Caki2 (cell line): ENCODE results near the gene GBA2. TPM values are rescaled to one million over a fixed set of nuclear protein-coding genes. Genes with fewer than 3 reads are reported as not detected.
A peak's percentile ranks its signal among the peaks of the same experiment; 100 is the strongest.

Experiments
- DNase-seq: peaks from one replicate; pipeline ENCODE4 v3.0.0-alpha.2; 2015; ENCODE audit warnings: low read depth
- in situ Hi-C: cut with HindIII; loops from 2 replicates; pipeline ENCODE4 v1.10.0; 2016; ENCODE audit warnings: low sequenced_read_pairs, low pct_unique_long_range_greater_than_20kb, mixed read lengths
- total RNA-seq: library from RNA; depleted of rRNA; stranded (reverse); fragments of >200 nt; shearing (Covaris generic); gene quantifications from 2 replicates; pipeline ENCODE4 v1.2.3, GENCODE V29; 2014; ENCODE audit warnings: low replicate concordance

Gene GBA2
- total RNA-seq, 1 experiment from 2014 or later, result 24.7 TPM

GRCh38 chr9:35705836-35706430 lies 43.1 kb downstream of the GBA2 start:
- in situ Hi-C loops, result no loop called here
- DNase-seq, result no peak

DNA sequence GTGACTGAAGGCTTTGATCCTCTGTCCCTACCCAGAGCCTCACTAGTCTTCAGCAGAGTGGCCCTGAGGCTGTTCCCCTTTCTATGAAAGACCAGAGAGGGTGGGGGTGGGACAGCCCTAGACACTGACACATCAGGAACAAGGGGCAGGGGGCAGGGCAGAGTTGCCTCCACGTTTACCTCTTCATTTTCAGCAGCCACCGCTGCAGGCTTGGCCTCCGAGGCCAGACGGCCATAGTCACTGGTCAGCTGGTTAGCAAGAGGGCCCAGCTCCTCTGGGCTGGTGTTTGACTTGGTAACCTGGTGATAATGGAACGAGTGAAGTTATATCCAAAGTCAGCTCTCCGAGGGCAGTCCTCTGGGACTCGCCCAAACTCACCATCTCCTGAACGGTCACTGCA lies 43.7 kb downstream of the GBA2 start:
- in situ Hi-C loops, result no loop called here
- DNase-seq, result no peak

GRCh38 chr9:35703906-35704672 lies 44.9 kb downstream of the GBA2 start:
- in situ Hi-C loops, result no loop called here
- DNase-seq, result no peak

GRCh38 chr9:35702696-35703095 lies 46.3 kb downstream of the GBA2 start:
- no peak for DNase-seq
- in situ Hi-C loops, result no loop called here

- in situ Hi-C loops, result no loop called here
- no peak for DNase-seq
These were observed 48.1 kb downstream of the GBA2 start for GRCh38 chr9:35700942-35701341.

DNA sequence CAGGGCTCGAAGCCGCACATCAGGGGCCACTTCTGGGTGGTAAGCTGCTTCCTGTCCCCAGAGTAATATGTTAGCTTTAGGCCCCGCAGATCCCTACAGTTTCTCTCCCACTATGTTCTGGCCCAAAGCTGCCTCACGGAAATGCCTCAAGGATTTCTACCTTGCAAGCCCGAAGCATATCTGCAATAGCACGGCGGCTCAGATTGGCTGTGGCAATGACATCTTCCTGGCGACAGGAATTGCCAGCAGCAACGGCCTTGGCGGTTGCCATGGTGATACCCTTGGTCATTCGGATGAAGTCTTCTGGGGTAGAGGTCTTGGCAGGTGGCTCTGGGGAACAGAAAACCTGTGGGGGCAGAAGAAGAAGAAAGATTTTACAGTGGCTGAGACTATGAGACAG lies 49.0 kb downstream of the GBA2 start:
- DNase-seq, result no peak
- in situ Hi-C loops, result no loop called here

DNA sequence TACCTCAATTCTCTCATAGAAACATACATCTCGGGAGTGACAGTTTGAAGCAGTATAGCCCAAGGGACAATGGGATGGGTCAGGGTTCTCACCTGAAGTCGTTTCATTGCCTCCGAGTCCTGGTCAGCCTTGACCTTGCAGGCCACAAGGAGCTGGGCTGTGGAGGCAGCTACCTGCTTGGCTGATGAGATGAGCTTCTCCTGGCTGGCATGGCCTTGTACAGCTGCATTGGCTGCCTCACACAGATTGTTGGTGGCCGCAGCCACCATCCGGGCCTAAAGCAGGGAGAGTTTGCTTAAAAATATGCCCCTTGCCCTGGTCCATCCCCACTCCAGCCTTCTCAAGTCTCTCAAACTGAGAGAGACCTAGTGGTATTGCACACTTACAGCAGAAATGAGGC lies 50.8 kb downstream of the GBA2 start:
- in situ Hi-C loops, result no loop called here
- DNase-seq, result no peak

GRCh38 chr9:35697486-35697885 lies 51.5 kb downstream of the GBA2 start:
- DNase-seq, result no peak
- in situ Hi-C loops, result no loop called here

DNA sequence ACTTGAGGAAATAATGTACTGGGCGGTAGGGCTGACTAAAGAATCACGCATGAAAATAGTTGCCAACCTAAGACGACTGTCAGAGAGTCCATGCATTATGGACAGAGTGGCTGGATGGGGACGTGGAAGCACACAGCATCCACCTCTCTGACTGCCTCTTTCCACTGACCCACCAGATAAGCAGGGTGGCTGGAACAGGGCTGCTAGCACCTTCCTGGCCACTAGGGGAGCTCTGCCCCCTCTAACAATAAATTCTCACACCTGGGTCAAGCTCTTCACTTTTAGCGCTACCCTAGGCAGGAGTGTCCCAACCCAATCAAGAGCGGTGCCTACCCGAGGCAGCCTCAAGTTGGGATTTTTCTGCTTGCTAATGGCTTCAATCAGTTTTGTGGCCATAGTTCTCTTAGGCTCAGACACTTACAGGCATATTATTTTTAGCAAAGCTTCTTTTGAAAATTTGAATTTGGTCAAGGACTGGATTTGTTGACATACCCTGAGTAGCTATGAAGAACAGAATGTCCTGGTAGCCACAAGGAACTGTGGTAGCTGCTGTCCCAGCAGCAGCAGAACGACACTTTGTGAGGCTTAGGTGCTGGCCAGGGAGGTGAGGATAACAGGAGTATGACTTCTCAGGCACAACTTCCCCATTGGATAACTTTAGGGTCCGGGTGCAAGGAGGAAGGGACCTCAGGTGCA lies 52.4 kb downstream of the GBA2 start:
- in situ Hi-C loops, result no loop called here
- DNase-seq, result peak; percentile 34

DNA sequence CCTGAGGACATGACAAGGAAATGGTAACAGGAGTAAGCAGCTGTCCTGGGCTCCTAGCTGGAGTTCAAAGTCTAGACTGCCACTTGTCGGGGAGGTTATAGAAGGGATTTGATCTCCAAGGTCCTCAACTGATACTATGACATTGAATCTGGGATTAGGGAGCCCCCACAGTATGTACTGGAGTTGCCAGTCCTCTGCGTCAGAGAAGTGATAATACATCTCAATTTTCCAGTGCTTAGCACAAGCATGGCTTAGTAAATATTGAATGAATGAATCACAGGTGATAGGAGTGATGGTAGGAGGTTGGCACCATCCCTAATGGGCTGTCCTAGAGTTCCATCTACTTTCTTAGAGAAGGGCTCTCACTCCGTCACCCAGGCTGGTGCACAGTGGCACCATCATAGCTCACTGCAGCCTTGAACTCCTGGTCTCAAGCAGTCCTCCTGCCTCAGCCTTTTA lies 53.1 kb downstream of the GBA2 start:
- in situ Hi-C loops, result no loop called here

DNA sequence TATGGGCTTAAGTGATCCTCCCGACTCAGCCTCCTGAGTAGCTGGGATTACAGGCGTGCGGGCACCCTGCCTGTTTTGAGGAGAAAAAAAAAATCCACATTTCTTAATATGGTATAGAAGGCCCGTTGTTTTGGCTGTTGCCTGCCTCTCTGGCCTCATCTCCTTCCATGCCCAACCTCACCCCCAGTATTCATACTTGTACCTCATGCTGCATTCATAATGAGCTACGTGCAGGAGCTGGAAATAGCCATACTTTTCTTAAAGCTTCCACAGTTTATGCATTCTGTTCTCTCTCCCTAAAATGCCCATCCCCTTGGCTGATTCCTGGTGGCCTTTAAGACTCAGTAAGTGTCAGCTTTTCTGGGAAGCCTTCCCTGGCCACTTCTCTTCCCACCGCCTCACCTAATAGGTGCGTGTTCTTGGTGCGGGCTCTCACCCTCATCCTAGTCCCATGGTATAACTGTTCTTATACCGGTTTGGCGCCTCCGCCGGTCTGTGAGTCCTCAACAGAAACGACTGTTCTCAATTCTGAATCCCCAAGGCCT lies 57.2 kb downstream of the GBA2 start:
- in situ Hi-C loops, result no loop called here

More for the DNA sequence above, 53.1 kb downstream of the GBA2 start:
- no peak for DNase-seq

DNA sequence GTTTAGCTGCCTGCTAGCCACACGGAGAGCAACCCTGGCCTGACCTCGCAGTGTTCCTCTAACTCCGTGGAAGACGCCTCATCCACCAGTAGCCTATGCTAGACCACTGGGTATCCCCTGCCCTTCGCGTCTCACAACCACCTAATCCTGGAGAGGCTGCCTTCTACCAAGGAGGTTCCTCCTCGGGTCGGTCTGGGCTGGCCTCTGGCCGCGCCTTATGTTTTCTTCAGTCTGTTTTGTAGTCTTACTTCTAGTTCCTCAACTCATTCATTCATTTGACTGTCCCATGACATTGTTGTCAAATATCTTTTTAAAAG lies 57.7 kb downstream of the GBA2 start:
- in situ Hi-C loops, result no loop called here
- no peak for DNase-seq

More for the DNA sequence above, 57.2 kb downstream of the GBA2 start:
- no peak for DNase-seq

DNA sequence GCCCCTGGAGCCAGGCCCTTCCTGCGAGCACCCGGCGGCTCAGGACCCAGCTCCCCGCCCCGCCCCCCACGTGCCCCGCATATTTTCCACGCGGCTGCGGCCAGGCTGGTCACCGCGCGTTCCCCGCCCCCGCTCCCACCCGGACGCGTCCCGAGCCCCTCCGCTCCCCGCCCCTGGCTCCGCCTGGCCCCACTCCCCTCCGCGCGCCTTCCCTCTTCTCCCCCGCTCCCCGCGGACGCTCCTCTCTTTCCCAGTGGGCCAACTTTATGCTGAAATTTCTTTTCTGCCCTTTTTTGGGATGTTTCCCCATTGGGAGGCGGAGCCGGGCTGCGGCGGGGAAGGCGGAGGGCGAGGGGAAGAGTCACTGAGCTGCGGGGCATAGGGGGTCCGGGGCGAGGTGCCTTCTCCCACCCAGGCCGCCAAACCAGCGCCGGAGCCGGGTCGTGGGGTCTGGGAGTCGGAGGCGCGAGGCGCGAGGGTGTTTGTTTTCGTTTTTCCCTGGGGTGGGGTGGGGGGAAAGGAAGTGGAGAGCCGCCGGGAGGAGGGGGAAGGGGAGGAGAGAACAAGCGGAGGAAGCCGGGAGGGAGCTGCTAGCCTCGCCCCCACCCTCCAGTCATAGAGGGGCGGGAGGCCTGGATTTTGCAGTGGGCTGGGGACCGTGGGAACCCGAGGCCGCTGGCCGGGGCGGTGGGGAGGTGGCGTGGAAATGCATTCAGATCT lies 58.3 kb downstream of the GBA2 start:
- peak; percentile 36 for DNase-seq
- in situ Hi-C loops, result no loop called here

DNA sequence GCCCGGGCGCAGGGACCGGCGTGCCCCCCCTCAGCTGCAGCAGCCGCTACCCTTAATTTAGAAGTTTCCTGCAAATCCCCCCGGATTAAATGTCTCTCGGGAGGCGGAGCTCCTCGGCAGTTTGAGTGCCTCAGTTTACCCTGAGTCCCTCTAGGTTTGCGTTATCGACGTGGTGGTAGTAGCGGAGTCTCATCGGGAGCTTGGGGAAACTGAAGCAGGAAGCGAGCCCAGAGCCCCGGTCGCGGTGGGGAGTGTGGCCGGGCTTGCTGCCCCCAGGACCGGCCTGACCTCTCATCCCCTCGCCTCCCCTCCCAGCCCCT lies 58.8 kb downstream of the GBA2 start:
- in situ Hi-C loops, result no loop called here
- DNase-seq, result no peak

GRCh38 chr9:35689542-35690293 lies 59.3 kb downstream of the GBA2 start, which contains the start of gene TPM2:
TSS of gene TPM2 (minus strand) at chr9:35689925. CDS start at chr9:35689817, 108 bp downstream.
- in situ Hi-C loops, result no loop called here
- no peak for DNase-seq

GRCh38 chr9:35688558-35689541 lies 60.2 kb downstream of the GBA2 start:
- DNase-seq, result peak; percentile 29
- in situ Hi-C loops, result no loop called here

DNA sequence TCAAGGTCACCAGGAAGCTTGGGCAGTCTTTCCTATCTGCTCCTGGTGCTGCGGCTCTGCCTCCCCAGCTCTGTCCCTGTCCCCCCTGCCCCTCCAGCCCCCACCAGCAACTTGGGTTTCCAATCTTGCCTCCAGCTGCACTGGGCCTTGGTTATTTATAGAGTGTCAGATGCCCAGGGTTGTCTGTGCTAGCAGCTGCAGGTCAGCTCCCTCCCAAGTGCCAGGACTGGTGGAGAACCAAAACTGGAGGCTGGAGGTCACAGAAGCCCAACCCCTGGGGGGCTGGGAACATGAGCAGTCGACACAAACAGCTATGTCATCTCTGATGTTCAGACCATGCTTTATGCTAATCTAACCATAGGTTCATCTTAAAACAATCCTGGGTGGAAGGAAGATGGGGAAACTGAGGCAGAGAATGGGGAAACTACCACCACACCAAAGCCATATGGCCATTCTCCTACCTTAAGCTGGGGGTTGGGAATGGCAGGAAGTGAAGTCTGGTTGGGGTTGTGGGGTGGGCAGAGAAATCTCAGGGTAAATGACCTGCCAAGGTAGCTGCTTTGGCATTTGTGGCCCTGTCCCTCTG lies 61.0 kb downstream of the GBA2 start:
- in situ Hi-C loops, result no loop called here

More for the DNA sequence above, 61.0 kb downstream of the GBA2 start:
- no peak for DNase-seq
